DOHH2 (cell line): Measurements from ENCODE around the gene DSCAM.

Experiments
- H3F3A ChIP-seq: fragments of 200-600 bp; sonication (generic), shearing (Covaris generic); 2 replicates; pipeline ENCODE4 v1.6.0; 2016; ENCODE audit warnings: antibody characterized with exemption, mild to moderate bottlenecking; ENCODE audit not compliant: control insufficient read depth, insufficient read depth
- H3K27ac ChIP-seq: fragments of 200-600 bp; sonication (generic); 2 replicates; pipeline ENCODE4 v1.5.1; 2014; ENCODE audit warnings: low read depth, mild to moderate bottlenecking, low read length, moderate library complexity
- H3K27me3 ChIP-seq: fragments of 200-600 bp; sonication (generic); 2 replicates; pipeline ENCODE4 v1.6.1; 2014; ENCODE audit warnings: mild to moderate bottlenecking, low read length, mixed read lengths; ENCODE audit not compliant: control insufficient read depth
- H3K36me3 ChIP-seq: fragments of 200-600 bp; sonication (generic); 2 replicates; pipeline ENCODE4 v1.6.1; 2014; ENCODE audit warnings: mild to moderate bottlenecking, low read length, moderate library complexity, mixed read lengths; ENCODE audit not compliant: control insufficient read depth
- H3K4me1 ChIP-seq: fragments of 200-600 bp; sonication (generic); 2 replicates; pipeline ENCODE4 v1.6.1; 2014; ENCODE audit warnings: mild to moderate bottlenecking, low read length, mixed read lengths; ENCODE audit not compliant: control insufficient read depth
- H3K4me2 ChIP-seq: fragments of 200-600 bp; sonication (generic); 2 replicates; pipeline ENCODE4 v1.6.0; 2014; ENCODE audit warnings: mild to moderate bottlenecking, low read length, moderate library complexity
- H3K4me3 ChIP-seq: fragments of 200-600 bp; sonication (generic); 2 replicates; pipeline ENCODE4 v1.5.1; 2014; ENCODE audit warnings: mild to moderate bottlenecking, low read length, mixed read lengths
- H3K79me2 ChIP-seq: fragments of 200-600 bp; sonication (generic); 2 replicates; pipeline ENCODE4 v1.6.1; 2014; ENCODE audit warnings: mild to moderate bottlenecking, low read length, mixed read lengths; ENCODE audit not compliant: control insufficient read depth
- H3K9me2 ChIP-seq: fragments of 200-600 bp; sonication (generic); replicated peaks from 2 replicates; pipeline ENCODE4 v1.6.1; 2014; ENCODE audit warnings: mild to moderate bottlenecking, low read length, mixed read lengths; ENCODE audit not compliant: control insufficient read depth
- H3K9me3 ChIP-seq: fragments of 200-600 bp; sonication (generic); 2 replicates; pipeline ENCODE4 v1.6.1; 2014; ENCODE audit warnings: antibody characterized with exemption, low read length, mixed read lengths; ENCODE audit not compliant: control insufficient read depth, insufficient read depth
- H4K20me1 ChIP-seq: fragments of 200-600 bp; sonication (generic); 2 replicates; pipeline ENCODE4 v1.6.0; 2014; ENCODE audit warnings: low read depth, mild to moderate bottlenecking, antibody characterized with exemption, low read length, moderate library complexity; ENCODE audit not compliant: control insufficient read depth, insufficient read depth
- EZH2phosphoT487 ChIP-seq: fragments of 200-600 bp; sonication (generic); IDR thresholded peaks from 2 replicates; pipeline ENCODE4 v1.6.1; 2017; ENCODE audit warnings: borderline replicate concordance, mild to moderate bottlenecking, antibody characterized with exemption, low read length, moderate library complexity, mixed read lengths
- TF ChIP-seq, protein P1 (sequence below): fragments of 200-600 bp; sonication (generic); IDR thresholded peaks from one replicate; pipeline ENCODE4 v1.5.1; 2014; ENCODE audit warnings: antibody characterized with exemption, mild to moderate bottlenecking, low read depth, low read length; ENCODE audit not compliant: poor library complexity, severe bottlenecking

Gene DSCAM

DNA sequence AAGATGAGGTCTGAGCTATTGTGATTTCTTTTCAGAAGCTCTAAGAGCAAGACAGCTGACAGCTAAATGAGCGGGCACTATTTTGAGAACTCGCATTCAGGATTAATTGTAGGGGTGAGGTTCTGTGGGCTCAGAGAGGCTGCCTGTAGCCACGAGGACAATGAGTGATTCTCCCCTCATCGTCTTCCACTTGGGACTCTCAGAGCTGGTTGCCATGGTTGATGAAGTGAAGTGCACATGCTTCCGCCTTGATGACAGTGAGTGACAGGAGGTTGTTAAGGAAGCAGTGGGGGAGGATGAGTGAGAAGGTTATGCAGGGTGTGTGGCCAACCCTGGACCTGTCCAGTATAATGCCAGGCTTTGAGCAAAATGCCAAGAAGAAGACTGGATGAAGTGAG is 638.0 kb downstream of the DSCAM start:
- H3F3A ChIP-seq, result no peaks in the 10 kb centered on the region

DNA sequence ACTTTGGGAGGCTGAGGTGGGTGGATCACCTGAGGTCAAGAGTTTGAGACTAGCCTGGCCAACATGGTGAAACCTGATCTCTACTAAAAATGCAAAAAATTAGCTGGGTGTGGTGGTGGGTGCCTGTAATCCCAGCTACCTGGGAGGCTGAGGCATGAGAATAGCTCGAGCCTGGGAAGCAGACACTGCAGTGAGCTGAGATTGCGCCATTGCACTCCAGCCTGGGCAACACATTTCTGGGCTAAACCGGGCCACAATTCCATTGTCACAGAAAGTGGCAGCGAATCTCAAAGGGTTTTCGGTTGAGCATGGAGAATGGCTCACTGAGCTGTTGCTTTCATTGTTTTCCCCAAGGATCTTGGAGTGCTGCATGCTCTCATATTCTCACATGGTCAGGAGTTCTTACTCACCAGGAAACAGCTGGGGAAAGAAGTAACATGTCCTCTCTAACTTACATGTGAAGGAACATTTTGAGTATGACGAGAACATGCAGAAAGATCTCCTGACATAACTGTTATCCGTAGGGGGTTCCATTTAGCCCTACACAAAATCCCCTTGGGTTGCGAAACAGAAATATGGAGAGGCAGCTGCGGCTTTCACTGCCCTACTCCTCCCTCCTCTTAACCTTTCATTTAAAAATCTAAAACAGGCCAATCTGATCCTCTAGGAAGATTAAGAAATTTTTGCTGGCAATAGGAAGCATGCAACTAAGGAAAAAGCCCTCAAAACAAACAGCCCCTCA is 638.6 kb downstream of the DSCAM start:
- no peaks in the 10 kb centered on the region for H3K9me2 ChIP-seq
- H3K4me1 ChIP-seq, result no peaks in the 10 kb centered on the region
- H3K79me2 ChIP-seq, result no peaks in the 10 kb centered on the region
- TF ChIP-seq, protein P1, sequence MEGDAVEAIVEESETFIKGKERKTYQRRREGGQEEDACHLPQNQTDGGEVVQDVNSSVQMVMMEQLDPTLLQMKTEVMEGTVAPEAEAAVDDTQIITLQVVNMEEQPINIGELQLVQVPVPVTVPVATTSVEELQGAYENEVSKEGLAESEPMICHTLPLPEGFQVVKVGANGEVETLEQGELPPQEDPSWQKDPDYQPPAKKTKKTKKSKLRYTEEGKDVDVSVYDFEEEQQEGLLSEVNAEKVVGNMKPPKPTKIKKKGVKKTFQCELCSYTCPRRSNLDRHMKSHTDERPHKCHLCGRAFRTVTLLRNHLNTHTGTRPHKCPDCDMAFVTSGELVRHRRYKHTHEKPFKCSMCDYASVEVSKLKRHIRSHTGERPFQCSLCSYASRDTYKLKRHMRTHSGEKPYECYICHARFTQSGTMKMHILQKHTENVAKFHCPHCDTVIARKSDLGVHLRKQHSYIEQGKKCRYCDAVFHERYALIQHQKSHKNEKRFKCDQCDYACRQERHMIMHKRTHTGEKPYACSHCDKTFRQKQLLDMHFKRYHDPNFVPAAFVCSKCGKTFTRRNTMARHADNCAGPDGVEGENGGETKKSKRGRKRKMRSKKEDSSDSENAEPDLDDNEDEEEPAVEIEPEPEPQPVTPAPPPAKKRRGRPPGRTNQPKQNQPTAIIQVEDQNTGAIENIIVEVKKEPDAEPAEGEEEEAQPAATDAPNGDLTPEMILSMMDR, result no peak
- no peak for TF ChIP-seq EZH2phosphoT487
- no peaks in the 10 kb centered on the region for H3F3A ChIP-seq
- no peaks in the 10 kb centered on the region for H3K27me3 ChIP-seq
- H3K36me3 ChIP-seq, result no peaks in the 10 kb centered on the region
- H3K4me2 ChIP-seq, result no peak overlapping the region
- no peak overlapping the region for H3K27ac ChIP-seq
- H4K20me1 ChIP-seq, result no peaks in the 10 kb centered on the region
- peaks cover 12% of the 10 kb centered on the region; the same call in 1 of the 2 replicates for H3K9me3 ChIP-seq
- H3K4me3 ChIP-seq, result no peak overlapping the region

More for the DNA sequence above, 638.0 kb downstream of the DSCAM start:
- Histone ChIP-seq H3K27me3 (no peaks in the 10 kb centered on the region), H4K20me1 (no peaks in the 10 kb centered on the region), H3K9me3 (peaks cover 13% of the 10 kb centered on the region; the same call in 1 of the 2 replicates), H3K4me1 (no peaks in the 10 kb centered on the region), H3K79me2 (no peaks in the 10 kb centered on the region), H3K4me2 (no peak overlapping the region), H3K27ac (no peak overlapping the region), H3K9me2 (no peaks in the 10 kb centered on the region), H3K36me3 (no peaks in the 10 kb centered on the region), H3K4me3 (no peak overlapping the region)
- TF ChIP-seq EZH2phosphoT487, result no peak
- TF ChIP-seq, protein P1, result no peak

DNA sequence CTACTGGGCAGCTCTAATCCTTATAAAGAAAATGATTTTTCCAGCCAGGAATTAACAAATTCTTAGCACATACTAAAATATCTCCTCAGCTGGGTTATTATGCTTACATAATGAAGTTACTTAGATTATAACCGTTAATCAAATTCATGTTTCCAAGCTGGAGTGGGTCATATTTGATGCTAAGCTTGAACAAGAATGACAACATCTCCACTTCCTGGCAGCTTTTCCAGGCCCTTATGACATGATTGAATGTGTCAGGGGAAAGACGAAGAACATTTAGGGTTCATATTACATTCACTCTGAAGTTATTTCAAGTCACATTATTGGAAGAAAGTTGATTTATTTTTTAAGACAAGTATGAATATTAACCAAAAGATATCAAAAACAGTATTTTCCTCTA is 646.0 kb downstream of the DSCAM start:
- Histone ChIP-seq H3K27ac (no peak overlapping the region), H3K79me2 (no peaks in the 10 kb centered on the region), H3K4me1 (no peaks in the 10 kb centered on the region), H3K4me2 (no peak overlapping the region), H3K9me2 (no peaks in the 10 kb centered on the region), H3K27me3 (no peaks in the 10 kb centered on the region), H3K9me3 (peaks cover 11% of the 10 kb centered on the region; the same call in 1 of the 2 replicates), H3F3A (no peaks in the 10 kb centered on the region), H3K36me3 (no peaks in the 10 kb centered on the region), H3K4me3 (no peak overlapping the region), H4K20me1 (no peaks in the 10 kb centered on the region)
- TF ChIP-seq, protein P1, result no peak
- no peak for TF ChIP-seq EZH2phosphoT487
